IPS-15b (cell line): ENCODE measurements around the gene CD4.

Experiments
- H3K27me3 ChIP-seq: one replicate; pipeline ENCODE4 v1.6.1; 2013; ENCODE audit warnings: low read length; ENCODE audit not compliant: control insufficient read depth, insufficient read depth
- H3K36me3 ChIP-seq: one replicate; pipeline ENCODE4 v1.6.1; 2013; ENCODE audit warnings: low read length; ENCODE audit not compliant: control insufficient read depth, insufficient read depth
- H3K4me1 ChIP-seq: one replicate; pipeline ENCODE4 v1.6.1; 2013; ENCODE audit warnings: mild to moderate bottlenecking, low read length; ENCODE audit not compliant: control insufficient read depth, insufficient read depth
- H3K4me3 ChIP-seq: one replicate; pipeline ENCODE4 v1.5.1; 2013; ENCODE audit warnings: low read depth, low read length
- H3K9ac ChIP-seq: one replicate; pipeline ENCODE4 v1.6.1; 2013; ENCODE audit warnings: low read depth, mild to moderate bottlenecking, low read length
- H3K9me3 ChIP-seq: one replicate; pipeline ENCODE4 v1.6.1; 2013; ENCODE audit warnings: mild to moderate bottlenecking, low read length; ENCODE audit not compliant: control insufficient read depth, insufficient read depth

Gene CD4

DNA sequence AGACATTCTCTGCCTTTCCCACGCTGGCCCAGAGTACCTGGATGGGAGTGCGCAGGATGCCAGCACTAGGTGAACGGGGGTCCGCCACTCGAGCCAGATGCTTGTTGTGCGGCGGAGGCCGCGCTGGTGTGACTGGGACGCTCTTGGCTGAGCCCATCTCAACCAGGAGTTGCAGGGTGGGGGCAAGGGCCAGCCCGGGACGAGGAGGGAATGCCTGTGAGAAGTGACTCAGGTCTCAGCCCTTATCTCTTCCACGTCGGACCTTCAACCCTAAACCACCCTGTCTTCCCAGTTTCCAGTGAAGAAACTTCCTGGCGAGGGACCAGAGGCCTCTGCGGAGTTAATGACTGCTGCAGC, 61.4 kb downstream of the CD4 start:
- H3K9ac ChIP-seq: peak overlapping the region; percentile 71
- H3K4me1 ChIP-seq: peaks cover 4% of the 10 kb centered on the region
- no peaks in the 10 kb centered on the region for H3K27me3 ChIP-seq
- H3K9me3 ChIP-seq: no peaks in the 10 kb centered on the region
- H3K4me3 ChIP-seq: peak overlapping the region; percentile 100
- H3K36me3 ChIP-seq: peaks cover 30% of the 10 kb centered on the region

DNA sequence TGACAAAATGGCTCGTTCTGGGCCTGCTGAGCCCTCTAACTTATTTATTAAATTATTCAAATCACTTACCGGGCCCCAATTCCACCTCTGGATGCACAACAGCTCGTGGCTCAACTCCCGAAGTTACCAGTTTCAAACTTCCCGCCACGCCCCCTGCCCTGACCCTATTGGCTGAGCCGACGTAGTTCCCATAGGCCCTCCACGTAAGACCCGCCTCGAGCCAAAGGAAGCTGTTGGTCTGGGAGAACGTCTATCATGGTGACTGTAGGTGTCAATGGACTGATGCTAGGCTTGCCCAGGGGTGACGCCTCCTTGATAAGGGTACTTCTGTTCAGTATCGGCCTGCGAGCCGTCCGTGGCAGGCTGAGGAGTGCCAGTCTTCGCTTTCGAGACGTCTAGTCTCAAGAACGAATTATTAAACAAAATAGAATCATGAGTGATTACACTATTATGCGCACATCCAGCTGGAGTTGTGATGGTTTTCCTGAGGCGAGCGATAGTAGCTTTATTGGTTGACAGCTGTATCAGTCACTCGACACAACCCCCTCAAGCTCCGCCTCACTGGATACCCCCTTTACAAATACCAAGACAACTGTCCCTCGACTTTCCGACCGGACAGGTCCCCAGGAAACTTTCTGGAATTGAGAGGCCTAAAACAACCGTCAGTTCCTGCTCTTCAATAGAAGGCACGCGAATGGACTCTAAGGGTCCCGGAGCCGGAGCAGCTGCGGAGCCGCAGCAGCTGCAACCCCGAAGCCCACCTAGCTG, 62.0 kb downstream of the CD4 start, which contains the start of gene CDCA3:
Gene CDCA3, minus strand, starts transcription at position 134 of the 768 bp plus-strand sequence. CDS start 334 bp downstream, outside the sequence.
- Histone ChIP-seq H3K36me3 (peaks cover 30% of the 10 kb centered on the region), H3K9ac (peak within 1 kb of the TSS; percentile 89), H3K4me3 (peak within 1 kb of the TSS; percentile 100), H3K4me1 (peaks cover 4% of the 10 kb centered on the region), H3K9me3 (no peaks in the 10 kb centered on the region), H3K27me3 (no peaks in the 10 kb centered on the region)

DNA sequence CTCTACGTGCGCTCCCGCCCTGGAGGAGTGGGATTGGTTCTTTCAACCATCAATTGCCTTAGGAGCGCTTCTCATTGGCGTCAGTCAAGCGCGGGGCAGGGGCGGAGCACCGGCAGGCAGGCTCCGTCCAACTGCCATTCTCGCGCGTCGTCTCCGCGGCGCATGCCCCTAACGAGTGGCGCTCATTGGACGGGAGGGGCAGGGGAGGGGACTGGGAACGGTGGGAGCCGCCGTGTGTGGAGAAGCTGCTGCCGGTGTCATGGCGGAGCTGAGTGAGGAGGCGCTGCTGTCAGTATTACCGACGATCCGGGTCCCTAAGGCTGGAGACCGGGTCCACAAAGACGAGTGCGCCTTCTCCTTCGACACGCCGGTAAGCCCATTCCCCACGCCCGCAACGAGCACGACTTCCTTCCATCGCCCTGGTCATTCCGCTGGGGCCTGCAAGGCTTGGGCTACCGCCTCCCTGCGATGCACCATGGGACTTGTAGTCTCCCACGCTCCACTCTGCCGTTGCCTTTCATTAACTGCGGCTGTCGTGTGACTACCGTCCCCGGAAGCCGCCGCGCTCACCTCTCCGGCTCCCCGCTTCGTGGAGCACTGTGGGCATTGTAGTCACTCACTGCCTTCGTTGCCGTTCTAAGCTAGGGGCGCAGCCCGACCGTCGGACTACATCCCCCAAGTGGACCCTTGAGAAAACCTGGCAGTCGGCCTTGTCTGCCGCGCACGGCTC, 62.8 kb downstream of the CD4 start, which contains the start of gene USP5:
Gene USP5, plus strand, starts transcription at position 230 of the 730 bp plus-strand sequence. Its CDS starts 30 bp downstream, at position 260.
- H3K9me3 ChIP-seq: no peaks in the 10 kb centered on the region
- H3K27me3 ChIP-seq: no peaks in the 10 kb centered on the region
- H3K4me1 ChIP-seq: peaks cover 4% of the 10 kb centered on the region
- peak within 1 kb of the TSS; percentile 89 for H3K9ac ChIP-seq
- peaks cover 30% of the 10 kb centered on the region for H3K36me3 ChIP-seq
- H3K4me3 ChIP-seq: peak within 1 kb of the TSS; percentile 100

DNA sequence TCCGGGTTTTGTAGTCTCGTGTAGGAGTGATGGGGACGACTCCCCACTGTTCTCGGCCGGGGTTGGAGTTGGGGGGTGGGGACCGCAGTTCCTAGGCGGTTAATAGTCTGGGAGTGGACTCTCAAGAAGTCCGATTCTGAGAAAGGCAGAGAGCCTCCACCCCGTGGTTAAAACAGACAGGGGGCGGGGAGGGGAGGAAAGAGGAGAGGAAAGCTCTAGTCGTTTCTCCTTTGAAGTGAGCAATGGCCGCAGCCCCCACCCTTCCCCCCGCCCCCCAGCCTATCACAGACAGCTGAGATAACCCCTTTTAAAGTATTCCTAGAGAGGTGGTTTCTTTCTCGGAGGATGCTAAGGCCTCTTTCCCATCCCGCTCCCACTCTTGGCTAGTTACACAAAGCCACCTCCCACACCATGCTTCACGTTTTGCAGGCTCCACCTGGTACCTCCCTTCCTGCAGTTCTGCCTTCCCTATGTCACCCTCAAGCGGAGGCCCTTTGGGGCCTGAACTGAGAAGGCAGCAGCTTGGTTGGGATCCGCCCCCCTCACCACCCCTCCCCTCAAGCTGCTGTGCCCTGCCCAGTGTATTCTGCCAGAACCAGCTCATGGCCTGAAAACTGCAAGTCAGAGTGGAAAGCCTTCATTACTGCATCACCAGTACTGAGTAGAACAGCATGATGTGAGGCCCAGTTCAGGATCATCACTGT, 63.5 kb downstream of the CD4 start:
- H3K36me3 ChIP-seq: peaks cover 33% of the 10 kb centered on the region
- peak overlapping the region; percentile 55 for H3K9ac ChIP-seq
- H3K4me1 ChIP-seq: peaks cover 4% of the 10 kb centered on the region
- H3K9me3 ChIP-seq: no peaks in the 10 kb centered on the region
- H3K27me3 ChIP-seq: no peaks in the 10 kb centered on the region
- peak overlapping the region; percentile 100 for H3K4me3 ChIP-seq

DNA sequence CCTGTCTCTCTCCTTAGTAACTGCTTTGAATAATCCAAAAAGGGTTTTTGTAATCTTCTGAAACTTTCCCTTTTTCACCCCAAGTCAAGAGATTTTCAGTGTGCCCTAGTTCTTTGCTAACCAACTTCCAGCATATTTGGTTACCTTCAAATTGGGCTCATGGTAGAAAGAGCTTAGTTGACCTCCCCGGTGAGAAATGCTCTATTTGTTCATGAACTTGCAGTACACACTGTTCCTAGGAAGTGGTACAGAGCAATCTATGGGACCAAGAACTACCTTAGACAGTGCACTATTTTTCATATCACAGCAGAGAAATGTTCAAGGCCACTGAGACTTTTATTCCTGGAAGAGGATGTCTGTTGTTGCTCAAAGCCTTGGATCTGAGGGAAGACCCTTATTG, 64.3 kb downstream of the CD4 start:
- Histone ChIP-seq H3K4me1 (peaks cover 4% of the 10 kb centered on the region), H3K4me3 (peak overlapping the region; percentile 100), H3K9ac (no peak overlapping the region), H3K27me3 (no peaks in the 10 kb centered on the region), H3K9me3 (no peaks in the 10 kb centered on the region), H3K36me3 (peaks cover 41% of the 10 kb centered on the region)

DNA sequence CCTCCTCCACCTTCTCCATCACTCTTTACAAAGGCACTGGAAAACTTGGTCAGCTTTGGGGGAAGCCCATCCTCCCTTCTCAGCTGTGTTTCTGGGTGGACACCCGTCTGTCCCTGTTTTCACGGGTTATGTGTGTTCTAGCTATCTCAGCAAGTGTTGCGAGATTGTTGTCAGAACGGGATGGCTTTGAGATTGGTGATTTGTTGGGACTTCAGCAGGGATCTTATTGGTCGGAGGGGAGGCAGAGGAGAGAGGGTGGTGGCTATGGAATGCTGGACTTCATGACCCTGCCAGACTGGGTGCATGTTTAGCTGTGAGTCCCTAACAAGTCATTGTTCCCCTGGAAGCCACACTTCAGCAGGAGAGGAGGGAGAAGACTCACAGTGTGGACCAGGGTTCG, 64.7 kb downstream of the CD4 start:
- Histone ChIP-seq H3K4me3 (no peak overlapping the region), H3K36me3 (peaks cover 42% of the 10 kb centered on the region), H3K9me3 (no peaks in the 10 kb centered on the region), H3K27me3 (no peaks in the 10 kb centered on the region), H3K9ac (no peak overlapping the region), H3K4me1 (peaks cover 4% of the 10 kb centered on the region)

DNA sequence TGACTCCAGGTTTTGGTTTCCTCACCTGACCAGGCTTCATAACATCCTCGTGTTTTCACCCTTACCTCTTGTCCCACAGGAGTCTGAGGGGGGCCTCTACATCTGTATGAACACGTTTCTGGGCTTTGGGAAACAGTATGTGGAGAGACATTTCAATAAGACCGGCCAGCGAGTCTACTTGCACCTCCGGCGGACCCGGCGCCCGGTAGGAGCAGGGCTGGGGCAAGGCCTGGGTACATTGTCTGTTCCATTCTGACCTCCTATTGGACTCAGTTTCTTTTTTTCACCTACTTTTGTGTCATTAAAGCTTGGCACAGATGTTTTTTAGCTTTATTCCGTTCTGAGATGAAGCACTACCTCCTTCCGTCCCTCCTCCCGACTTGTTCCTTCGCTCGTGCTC, 66.0 kb downstream of the CD4 start:
- H3K36me3 ChIP-seq: peaks cover 47% of the 10 kb centered on the region
- no peak overlapping the region for H3K4me3 ChIP-seq
- no peak overlapping the region for H3K9ac ChIP-seq
- H3K9me3 ChIP-seq: no peaks in the 10 kb centered on the region
- H3K4me1 ChIP-seq: peaks cover 4% of the 10 kb centered on the region
- H3K27me3 ChIP-seq: no peaks in the 10 kb centered on the region

DNA sequence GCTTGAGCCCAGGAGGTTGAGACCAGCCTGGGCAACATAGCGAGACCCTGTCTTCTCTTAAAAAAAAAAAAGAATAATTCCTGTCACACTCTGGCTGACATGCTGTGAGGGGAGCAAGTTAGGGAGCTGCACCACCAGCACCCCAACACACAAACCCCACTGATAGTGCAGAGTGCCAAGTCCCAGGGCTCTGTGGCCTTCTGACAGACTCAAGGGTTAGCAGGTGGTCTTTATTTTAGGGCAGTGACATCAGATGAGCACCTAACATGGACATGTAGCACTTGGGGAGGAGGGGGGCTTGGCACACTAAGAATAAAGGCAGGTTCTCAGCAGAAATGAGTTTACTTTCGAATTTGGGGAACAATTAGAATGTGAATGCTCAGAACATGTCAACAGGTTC, 69.5 kb downstream of the CD4 start:
- Histone ChIP-seq H3K36me3 (peaks cover 63% of the 10 kb centered on the region), H3K4me1 (no peaks in the 10 kb centered on the region), H3K9ac (no peak overlapping the region), H3K4me3 (no peak overlapping the region), H3K27me3 (no peaks in the 10 kb centered on the region), H3K9me3 (no peaks in the 10 kb centered on the region)

DNA sequence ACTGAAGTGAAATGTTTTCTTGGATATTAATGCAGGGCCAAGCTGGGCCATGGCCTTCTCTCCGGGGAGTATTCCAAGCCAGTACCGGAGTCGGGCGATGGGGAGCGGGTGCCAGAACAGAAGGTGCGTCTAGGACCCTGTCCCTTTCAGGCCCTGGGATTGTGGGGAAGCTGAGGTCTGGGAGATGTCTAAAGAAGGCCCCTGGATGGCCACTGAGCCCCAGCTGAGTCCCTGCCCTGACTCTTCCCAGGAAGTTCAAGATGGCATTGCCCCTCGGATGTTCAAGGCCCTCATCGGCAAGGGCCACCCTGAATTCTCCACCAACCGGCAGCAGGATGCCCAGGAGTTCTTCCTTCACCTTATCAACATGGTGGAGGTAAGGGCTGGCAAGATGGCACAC, 70.8 kb downstream of the CD4 start:
- H3K4me3 ChIP-seq: no peak overlapping the region
- peaks cover 75% of the 10 kb centered on the region for H3K36me3 ChIP-seq
- H3K4me1 ChIP-seq: no peaks in the 10 kb centered on the region
- H3K9me3 ChIP-seq: no peaks in the 10 kb centered on the region
- H3K27me3 ChIP-seq: no peaks in the 10 kb centered on the region
- H3K9ac ChIP-seq: no peak overlapping the region

DNA sequence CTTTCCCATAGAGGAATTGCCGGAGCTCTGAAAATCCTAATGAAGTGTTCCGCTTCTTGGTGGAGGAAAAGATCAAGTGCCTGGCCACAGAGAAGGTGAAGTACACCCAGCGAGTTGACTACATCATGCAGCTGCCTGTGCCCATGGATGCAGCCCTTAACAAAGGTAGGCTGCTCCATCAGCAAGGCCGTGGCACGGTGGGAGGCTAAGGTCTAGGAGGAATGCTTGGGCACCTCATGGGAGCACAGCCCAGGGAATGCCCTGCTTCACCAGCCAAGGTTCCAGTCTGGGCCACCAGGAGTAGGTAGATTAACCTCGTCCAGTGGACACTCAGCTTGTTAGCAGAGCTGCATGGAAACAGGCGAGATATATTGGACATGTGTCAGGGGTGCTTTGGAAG, 71.6 kb downstream of the CD4 start:
- Histone ChIP-seq H3K4me3 (no peak overlapping the region), H3K9ac (no peak overlapping the region), H3K36me3 (peaks cover 71% of the 10 kb centered on the region)

DNA sequence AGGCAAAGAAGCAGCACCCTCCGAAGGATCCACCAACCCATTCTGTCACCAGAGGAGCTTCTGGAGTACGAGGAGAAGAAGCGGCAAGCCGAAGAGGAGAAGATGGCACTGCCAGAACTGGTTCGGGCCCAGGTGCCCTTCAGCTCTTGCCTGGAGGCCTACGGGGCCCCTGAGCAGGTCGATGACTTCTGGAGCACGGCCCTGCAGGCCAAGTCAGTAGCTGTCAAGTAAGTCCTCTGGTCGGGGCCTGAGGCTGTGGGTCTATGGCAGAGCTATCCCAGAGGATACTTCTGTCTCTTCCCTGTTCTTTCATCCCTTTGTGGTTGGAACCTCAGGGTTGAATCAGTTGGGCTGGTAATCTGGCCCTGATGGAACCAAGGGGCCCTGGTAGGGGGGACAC, 72.1 kb downstream of the CD4 start:
- Histone ChIP-seq H3K4me3 (no peak overlapping the region), H3K4me1 (peaks cover 6% of the 10 kb centered on the region), H3K9ac (no peak overlapping the region), H3K36me3 (peaks cover 68% of the 10 kb centered on the region), H3K27me3 (no peaks in the 10 kb centered on the region), H3K9me3 (no peaks in the 10 kb centered on the region)

More for the DNA sequence above, 71.6 kb downstream of the CD4 start:
- Histone ChIP-seq H3K4me1 (peaks cover 5% of the 10 kb centered on the region), H3K27me3 (no peaks in the 10 kb centered on the region), H3K9me3 (no peaks in the 10 kb centered on the region)
